Panc1 (cell line): ENCODE results near the gene TBCK.

ENCODE experiments used
- POLR2AphosphoS5 ChIP-seq: IDR thresholded peaks from 2 replicates; pipeline ENCODE4 v1.6.1; 2012; ENCODE audit warnings: mild to moderate bottlenecking, low read depth, low read length, moderate library complexity
- TF ChIP-seq, protein P1 (sequence below): fragments of 450-650 bp; IDR thresholded peaks from 2 replicates; pipeline ENCODE4 v1.5.1; 2017; ENCODE audit warnings: mild to moderate bottlenecking
- TF ChIP-seq, protein P2 (sequence below), 2 experiments: IDR thresholded peaks; 2 replicates each; pipeline ENCODE4 v1.6.1; 2011 to 2012; ENCODE audit warnings: low read depth in 2 of 2, control low read depth in 1 of 2, low read length in 1 of 2, mild to moderate bottlenecking in 1 of 2, moderate library complexity in 1 of 2; ENCODE audit not compliant: insufficient read depth in 1 of 2

DNA sequence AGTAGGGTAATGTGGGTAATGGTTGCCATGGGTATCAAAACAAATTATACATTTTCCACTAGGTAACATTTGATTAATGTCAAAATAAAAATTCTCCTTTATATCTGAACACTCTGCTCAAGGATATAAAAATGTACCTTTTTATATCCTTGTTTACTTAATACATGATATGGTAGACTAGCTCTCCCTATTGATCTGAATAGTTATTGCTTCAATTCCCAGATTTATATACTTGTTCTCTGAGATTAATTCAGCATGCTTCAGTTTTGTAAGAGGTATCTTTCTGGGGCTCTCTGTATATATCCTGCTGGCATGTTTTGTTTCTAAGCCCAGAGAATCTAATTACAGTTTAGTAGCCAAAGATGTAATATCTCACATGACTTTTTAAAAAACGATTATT lies 251.0 kb downstream of the TBCK start:
- TF ChIP-seq POLR2AphosphoS5 = no peak
- TF ChIP-seq, protein P1, sequence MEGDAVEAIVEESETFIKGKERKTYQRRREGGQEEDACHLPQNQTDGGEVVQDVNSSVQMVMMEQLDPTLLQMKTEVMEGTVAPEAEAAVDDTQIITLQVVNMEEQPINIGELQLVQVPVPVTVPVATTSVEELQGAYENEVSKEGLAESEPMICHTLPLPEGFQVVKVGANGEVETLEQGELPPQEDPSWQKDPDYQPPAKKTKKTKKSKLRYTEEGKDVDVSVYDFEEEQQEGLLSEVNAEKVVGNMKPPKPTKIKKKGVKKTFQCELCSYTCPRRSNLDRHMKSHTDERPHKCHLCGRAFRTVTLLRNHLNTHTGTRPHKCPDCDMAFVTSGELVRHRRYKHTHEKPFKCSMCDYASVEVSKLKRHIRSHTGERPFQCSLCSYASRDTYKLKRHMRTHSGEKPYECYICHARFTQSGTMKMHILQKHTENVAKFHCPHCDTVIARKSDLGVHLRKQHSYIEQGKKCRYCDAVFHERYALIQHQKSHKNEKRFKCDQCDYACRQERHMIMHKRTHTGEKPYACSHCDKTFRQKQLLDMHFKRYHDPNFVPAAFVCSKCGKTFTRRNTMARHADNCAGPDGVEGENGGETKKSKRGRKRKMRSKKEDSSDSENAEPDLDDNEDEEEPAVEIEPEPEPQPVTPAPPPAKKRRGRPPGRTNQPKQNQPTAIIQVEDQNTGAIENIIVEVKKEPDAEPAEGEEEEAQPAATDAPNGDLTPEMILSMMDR = no peak
- TF ChIP-seq, protein P2, sequence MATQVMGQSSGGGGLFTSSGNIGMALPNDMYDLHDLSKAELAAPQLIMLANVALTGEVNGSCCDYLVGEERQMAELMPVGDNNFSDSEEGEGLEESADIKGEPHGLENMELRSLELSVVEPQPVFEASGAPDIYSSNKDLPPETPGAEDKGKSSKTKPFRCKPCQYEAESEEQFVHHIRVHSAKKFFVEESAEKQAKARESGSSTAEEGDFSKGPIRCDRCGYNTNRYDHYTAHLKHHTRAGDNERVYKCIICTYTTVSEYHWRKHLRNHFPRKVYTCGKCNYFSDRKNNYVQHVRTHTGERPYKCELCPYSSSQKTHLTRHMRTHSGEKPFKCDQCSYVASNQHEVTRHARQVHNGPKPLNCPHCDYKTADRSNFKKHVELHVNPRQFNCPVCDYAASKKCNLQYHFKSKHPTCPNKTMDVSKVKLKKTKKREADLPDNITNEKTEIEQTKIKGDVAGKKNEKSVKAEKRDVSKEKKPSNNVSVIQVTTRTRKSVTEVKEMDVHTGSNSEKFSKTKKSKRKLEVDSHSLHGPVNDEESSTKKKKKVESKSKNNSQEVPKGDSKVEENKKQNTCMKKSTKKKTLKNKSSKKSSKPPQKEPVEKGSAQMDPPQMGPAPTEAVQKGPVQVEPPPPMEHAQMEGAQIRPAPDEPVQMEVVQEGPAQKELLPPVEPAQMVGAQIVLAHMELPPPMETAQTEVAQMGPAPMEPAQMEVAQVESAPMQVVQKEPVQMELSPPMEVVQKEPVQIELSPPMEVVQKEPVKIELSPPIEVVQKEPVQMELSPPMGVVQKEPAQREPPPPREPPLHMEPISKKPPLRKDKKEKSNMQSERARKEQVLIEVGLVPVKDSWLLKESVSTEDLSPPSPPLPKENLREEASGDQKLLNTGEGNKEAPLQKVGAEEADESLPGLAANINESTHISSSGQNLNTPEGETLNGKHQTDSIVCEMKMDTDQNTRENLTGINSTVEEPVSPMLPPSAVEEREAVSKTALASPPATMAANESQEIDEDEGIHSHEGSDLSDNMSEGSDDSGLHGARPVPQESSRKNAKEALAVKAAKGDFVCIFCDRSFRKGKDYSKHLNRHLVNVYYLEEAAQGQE (IDR thresholded peaks at IDR 0.05; ENCODE audit: insufficient read depth in 1 of 2, low read depth in 2 of 2, low read length in 1 of 2) = no peak
